HG02973 (cell line): ENCODE results near the gene LUZP2.

ENCODE experiments used
- ATAC-seq: cut with Tn5 transposase; IDR thresholded peaks from one replicate; pipeline ENCODE4 v1.9.1; 2021; ENCODE audit warnings: moderate library complexity; ENCODE audit not compliant: unreplicated experiment

LUZP2 gene

GRCh38 chr11:24805671-24806070 is 308.8 kb downstream of the LUZP2 start:
- no peak for ATAC-seq

DNA sequence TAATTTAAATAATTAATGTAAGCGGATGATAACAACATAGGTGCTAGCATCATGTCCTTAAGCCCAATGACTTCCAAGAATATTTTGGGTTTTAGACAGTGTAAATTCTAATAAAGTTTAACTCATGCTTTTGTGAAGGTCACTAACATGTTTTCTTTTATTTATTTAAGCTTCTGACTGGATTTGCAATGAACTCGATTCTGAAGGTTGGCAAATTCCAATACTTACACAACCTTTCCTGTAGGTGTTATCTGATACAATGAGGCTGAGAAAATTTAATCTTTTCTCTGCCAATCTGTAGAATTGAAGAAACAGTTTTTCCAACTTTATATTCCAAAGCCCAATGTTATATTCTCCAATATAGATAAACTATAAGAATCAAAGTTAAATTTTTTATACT is 311.3 kb downstream of the LUZP2 start:
- ATAC-seq: no peak

GRCh38 chr11:24819006-24819405 is 322.2 kb downstream of the LUZP2 start:
- ATAC-seq: no peak

DNA sequence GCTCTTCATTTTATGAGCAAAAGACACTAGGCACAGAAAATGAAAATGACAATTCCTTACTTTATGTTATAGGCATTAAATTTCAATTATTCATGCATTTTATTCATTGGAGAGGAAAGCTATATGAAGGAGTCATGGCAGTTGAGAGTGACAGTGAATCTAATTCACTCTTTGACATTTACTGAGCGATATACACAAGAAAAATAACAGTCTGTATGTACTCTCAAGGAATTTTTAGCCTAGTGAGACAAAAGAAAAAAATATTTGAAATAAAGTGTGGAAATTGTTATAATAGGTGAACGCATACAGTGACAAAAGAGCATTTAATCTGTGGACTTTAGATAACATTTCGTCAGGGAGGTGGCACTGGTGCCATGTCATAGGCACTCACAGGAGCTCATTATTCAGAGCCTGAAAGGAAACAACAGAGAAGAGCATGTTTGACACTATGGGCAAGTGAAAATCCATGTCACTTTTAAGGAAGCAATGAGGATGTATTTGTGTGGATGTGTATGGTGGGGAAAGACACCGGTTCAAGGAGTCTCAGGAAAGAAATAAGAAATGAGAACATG is 323.1 kb downstream of the LUZP2 start:
- no peak for ATAC-seq

- no peak for ATAC-seq
These were observed 323.7 kb downstream of the LUZP2 start for GRCh38 chr11:24820541-24820940.

- no peak for ATAC-seq
These were observed 332.2 kb downstream of the LUZP2 start for GRCh38 chr11:24828938-24829605.

- ATAC-seq: no peak
These were observed 336.7 kb downstream of the LUZP2 start for GRCh38 chr11:24833573-24833972.

DNA sequence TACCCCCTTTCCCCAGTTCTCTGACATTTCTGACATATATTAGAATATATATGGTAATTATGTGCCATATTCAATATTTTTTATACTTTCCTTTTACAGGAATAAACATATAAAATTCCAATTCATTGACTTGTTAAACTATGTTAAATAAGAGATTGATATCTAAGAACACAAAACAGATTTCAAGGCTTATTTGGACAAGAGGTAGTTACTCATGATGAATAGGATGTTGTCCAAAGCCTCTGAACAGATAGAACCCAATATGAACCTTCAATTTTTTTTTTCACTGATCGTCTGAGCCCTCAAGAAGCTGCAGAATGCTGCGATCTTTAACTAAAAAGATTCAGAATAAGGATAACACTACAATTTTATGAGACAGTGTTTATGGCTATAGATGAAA is 340.3 kb downstream of the LUZP2 start:
- ATAC-seq: no peak

- no peak for ATAC-seq
These were observed 345.5 kb downstream of the LUZP2 start for GRCh38 chr11:24842308-24842707.

DNA sequence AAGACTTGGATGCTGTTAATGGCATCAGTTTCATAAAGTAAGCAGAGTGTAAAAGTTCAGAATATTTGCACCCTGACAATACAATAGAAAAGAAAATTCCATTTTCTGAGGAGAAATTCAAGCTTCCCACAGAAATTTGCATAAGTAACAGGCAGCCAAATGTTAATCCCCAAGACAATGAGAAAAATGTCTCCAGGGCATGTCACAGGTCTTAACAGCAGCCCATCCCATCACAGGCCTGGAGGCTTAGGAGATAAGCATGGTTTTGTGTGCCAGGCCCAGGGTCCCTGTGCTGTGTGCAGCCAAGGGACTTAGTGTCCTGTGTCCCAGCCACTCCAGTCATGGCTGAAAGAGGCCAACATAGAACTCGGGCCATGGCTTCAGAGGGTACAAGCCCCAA is 347.6 kb downstream of the LUZP2 start:
- no peak for ATAC-seq

DNA sequence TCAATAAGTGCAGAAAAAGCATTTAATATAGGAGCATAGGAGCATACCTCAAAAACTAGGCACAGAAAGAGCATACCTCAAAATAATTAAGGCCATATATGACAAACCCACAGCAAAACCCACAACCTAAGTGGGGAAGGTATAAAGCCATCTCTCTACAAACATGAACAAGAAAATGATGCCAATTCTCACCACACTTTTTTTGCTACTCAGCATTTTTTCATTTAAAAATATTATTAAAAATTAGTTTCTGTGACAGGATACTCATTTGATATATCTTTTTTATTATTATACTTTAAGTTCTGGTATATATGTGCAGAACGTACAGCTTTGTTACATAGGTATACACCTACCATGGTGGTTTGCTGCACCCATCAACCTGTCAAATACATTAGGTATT is 352.0 kb downstream of the LUZP2 start:
- no peak for ATAC-seq

DNA sequence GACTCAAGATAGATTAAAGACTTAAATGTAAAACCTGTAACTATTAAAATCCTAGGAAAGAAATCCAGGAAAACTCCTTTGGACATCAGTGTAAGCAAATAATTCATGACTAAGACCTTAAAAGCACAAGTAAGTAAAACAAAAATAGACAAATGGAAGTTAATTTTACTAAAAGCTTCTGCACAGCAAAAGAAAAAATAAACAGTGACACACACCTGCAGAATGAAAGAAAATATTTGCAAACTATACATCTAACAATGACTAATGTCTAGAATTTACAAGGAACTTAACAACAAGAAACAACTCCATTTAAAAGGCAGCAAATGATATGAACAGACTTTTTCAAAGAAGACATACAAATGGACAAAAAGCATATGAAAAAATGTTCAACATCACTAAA is 359.1 kb downstream of the LUZP2 start:
- no peak for ATAC-seq

DNA sequence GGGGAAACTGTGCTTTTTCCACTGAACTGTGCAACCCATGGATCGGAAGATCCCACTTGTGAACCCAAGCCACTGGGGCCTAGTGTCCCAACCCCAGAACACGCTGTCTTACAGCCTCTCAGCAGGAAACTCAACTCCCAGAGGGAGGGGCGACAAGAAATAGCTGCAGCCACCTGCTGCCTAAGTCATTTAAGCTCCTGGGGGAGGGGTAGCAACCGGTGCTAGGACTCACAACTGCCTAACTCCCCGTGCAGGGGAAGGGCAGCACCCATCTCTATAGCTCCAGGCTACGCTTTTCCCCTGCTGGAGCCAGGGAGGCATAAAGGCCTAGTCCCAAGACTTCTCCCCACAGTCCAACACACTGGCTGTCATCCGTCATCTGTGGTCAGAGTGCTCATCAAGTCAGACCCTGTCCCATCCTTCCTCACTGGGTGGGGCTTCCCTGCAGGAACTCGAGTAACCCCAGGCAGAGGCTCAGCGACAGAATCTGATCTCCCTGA is 363.0 kb downstream of the LUZP2 start:
- ATAC-seq: no peak

GRCh38 chr11:24861440-24861839 is 364.6 kb downstream of the LUZP2 start:
- no peak for ATAC-seq

DNA sequence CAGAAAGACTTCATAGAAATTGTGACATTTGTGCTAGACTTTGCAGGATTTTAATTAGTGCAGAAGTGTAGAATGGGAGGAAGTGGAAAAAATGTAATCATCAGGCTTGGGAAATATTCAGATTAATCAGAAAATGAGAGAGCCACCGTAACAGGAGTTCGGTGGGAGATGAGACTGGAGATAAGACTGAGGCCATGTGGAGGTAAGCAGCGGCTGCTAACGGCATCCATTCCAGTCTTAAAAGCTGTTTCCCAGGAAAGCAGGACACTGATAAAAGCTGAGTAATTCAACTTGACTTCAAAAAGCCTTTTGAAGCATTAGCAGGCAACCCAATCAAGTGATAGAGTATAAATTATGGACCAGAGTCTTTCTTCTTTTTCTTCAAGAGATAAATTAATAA is 369.9 kb downstream of the LUZP2 start:
- ATAC-seq: no peak

- no peak for ATAC-seq
These were observed 373.2 kb downstream of the LUZP2 start for GRCh38 chr11:24870048-24870447.

DNA sequence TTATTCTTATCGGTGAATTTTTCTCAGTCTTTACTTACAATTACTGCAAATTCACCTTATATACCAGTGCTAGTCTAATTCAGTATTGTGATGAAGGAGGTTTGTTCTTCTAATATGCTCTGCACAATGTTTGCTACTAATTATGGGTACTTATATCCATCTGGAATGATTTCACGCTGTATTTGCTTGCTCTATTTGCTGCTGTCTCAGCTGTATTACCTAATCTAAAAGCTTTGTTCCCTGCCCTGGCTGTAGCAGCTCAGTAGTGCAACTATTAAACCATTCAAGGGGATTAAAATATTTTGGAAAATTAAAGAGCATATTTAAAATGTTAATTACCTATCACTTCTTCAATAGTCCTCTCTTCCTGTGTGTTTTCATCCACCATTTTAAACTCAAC is 375.3 kb downstream of the LUZP2 start:
- ATAC-seq: no peak

- no peak for ATAC-seq
These were observed 375.9 kb downstream of the LUZP2 start for GRCh38 chr11:24872651-24873311.

DNA sequence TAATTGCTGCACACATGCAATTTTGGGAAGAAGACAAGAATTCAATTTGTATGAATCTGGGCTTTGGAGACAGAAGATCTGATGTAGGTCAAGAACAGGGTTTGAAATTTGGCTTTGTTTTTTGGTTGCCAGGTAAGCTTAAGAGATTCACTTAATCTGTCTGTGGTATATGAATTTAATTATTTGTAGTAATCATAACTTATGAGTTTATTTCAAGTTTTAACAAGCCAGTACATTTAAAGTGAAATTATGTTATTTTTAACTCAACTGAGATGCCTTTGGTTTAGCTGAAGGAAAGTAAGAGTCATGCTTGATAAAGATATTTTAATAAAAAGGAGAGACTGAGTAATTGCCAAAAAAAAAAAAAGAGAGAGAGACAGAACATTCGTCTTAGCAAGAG is 384.1 kb downstream of the LUZP2 start:
- ATAC-seq: no peak

DNA sequence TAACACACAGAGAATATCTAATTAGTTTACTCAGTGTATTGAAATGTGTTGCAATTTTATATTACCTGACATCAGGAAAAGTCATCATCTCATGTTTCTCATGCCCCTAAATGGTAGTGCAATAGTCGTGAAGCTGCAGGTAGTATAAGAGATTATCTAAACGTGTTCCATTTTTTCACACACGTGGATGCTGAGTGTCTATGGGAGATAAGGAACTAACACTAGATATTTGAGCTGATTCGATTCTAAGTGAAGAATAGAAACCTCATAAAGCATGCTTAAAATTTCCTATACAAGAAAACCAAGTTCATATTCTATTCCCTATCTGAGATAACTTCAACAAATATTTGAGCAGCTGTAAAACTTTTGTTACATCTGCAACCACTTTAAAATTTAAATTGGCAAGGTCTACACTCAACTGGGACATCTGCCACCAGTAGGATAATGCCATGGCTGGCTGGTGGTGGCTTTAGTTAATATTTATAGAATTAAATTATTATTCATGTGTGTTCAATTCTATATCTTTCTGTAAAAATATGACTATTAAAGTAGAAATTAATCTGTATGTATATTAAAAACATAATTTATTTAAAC is 388.8 kb downstream of the LUZP2 start:
- no peak for ATAC-seq

- no peak for ATAC-seq
These were observed 390.2 kb downstream of the LUZP2 start for GRCh38 chr11:24886880-24887619.
